Neural cell (in vitro differentiated cells): ENCODE results near the gene TMEM115. TPM values are rescaled to one million over a fixed set of nuclear protein-coding genes. Genes with fewer than 3 reads are reported as not detected.

Experiments
- H2AFZ ChIP-seq: fragments of 200-600, 300-800 bp; sonication (generic), shearing (Covaris generic); 2 replicates; pipeline ENCODE4 v1.6.0; 2014; ENCODE audit warnings: low read depth, mild to moderate bottlenecking, antibody characterized with exemption, low read length, moderate library complexity
- H3F3A ChIP-seq: fragments of 200-600 bp; shearing (Covaris generic); 2 replicates; pipeline ENCODE4 v1.6.1; 2016; ENCODE audit warnings: mild to moderate bottlenecking, moderate library complexity, mixed read lengths, antibody characterized with exemption, low read length; ENCODE audit not compliant: insufficient read depth, poor library complexity, severe bottlenecking
- H3K27ac ChIP-seq: fragments of 200-600, 300-800 bp; sonication (generic), shearing (Covaris generic); 2 replicates; pipeline ENCODE4 v1.5.1; 2014; ENCODE audit warnings: mild to moderate bottlenecking, low read length, moderate library complexity
- H3K27me3 ChIP-seq: fragments of 300-800, 200-600 bp; sonication (generic), shearing (Covaris generic); 2 replicates; pipeline ENCODE4 v1.6.0; 2014; ENCODE audit warnings: mild to moderate bottlenecking, low read depth, low read length, moderate library complexity; ENCODE audit not compliant: insufficient read depth
- H3K36me3 ChIP-seq: fragments of 300-800, 200-600 bp; sonication (generic), shearing (Covaris generic); 2 replicates; pipeline ENCODE4 v1.5.1; 2014; ENCODE audit warnings: mild to moderate bottlenecking, antibody characterized with exemption, low read length, moderate library complexity; ENCODE audit not compliant: insufficient read depth
- H3K4me2 ChIP-seq: fragments of 300-800, 200-600 bp; sonication (generic), shearing (Covaris generic); 2 replicates; pipeline ENCODE4 v1.6.0; 2014; ENCODE audit warnings: mild to moderate bottlenecking, low read length
- H3K4me3 ChIP-seq: fragments of 300-800, 200-600 bp; sonication (generic), shearing (Covaris generic); 2 replicates; pipeline ENCODE4 v1.5.1; 2014; ENCODE audit warnings: mild to moderate bottlenecking, low read length, moderate library complexity
- H3K79me2 ChIP-seq: fragments of 200-600 bp; shearing (Covaris generic); replicated peaks from 2 replicates; pipeline ENCODE4 v1.6.0; 2014; ENCODE audit warnings: mild to moderate bottlenecking, low read length, moderate library complexity; ENCODE audit not compliant: insufficient read depth
- H3K9ac ChIP-seq: fragments of 300-800, 200-600 bp; sonication (generic), shearing (Covaris generic); 2 replicates; pipeline ENCODE4 v1.6.1; 2016; ENCODE audit warnings: mild to moderate bottlenecking, low read length, mixed read lengths
- H3K9me2 ChIP-seq: fragments of 200-600 bp; shearing (Covaris generic); 2 replicates; pipeline ENCODE4 v1.6.1; 2016; ENCODE audit warnings: mild to moderate bottlenecking, low read length, mixed read lengths; ENCODE audit not compliant: insufficient read depth
- H3K9me3 ChIP-seq: fragments of 200-600, 300-800 bp; sonication (generic), shearing (Covaris generic); 2 replicates; pipeline ENCODE4 v1.6.1; 2016; ENCODE audit warnings: mild to moderate bottlenecking, mixed run types, low read length, moderate library complexity, mixed read lengths
- H4K20me1 ChIP-seq: fragments of 200-600 bp; shearing (Covaris generic); 2 replicates; pipeline ENCODE4 v1.6.1; 2016; ENCODE audit warnings: mild to moderate bottlenecking, mixed run types; ENCODE audit not compliant: insufficient read depth
- CTCF ChIP-seq: fragments of 450-650 bp; IDR thresholded peaks from 2 replicates; pipeline ENCODE4 v1.5.1; 2014; ENCODE audit warnings: antibody characterized with exemption, mild to moderate bottlenecking, moderate library complexity; ENCODE audit not compliant: poor library complexity, severe bottlenecking
- EP300 ChIP-seq: fragments of 450-650 bp; conservative IDR thresholded peaks from 2 replicates; pipeline ENCODE4 v1.6.1; 2014; ENCODE audit warnings: antibody characterized with exemption, mild to moderate bottlenecking, moderate library complexity; ENCODE audit not compliant: poor library complexity, severe bottlenecking
- EZH2 ChIP-seq: fragments of 200-600, 300-800 bp; shearing (Covaris generic), sonication (generic); IDR thresholded peaks from 2 replicates; pipeline ENCODE4 v1.6.1; 2014; ENCODE audit warnings: antibody characterized with exemption, low read length, borderline replicate concordance, mild to moderate bottlenecking; ENCODE audit not compliant: insufficient read depth, poor library complexity, severe bottlenecking
- MXI1 ChIP-seq: fragments of 450-650 bp; conservative IDR thresholded peaks from 2 replicates; pipeline ENCODE4 v1.6.1; 2014; ENCODE audit warnings: antibody characterized with exemption, mild to moderate bottlenecking; ENCODE audit not compliant: poor library complexity, severe bottlenecking
- POLR2AphosphoS5 ChIP-seq: IDR thresholded peaks from 2 replicates; pipeline ENCODE4 v1.6.1; 2012
- RAD21 ChIP-seq: fragments of 450-650 bp; conservative IDR thresholded peaks from 2 replicates; pipeline ENCODE4 v1.6.1; 2014; ENCODE audit warnings: antibody characterized with exemption, mild to moderate bottlenecking, moderate library complexity
- REST ChIP-seq: IDR thresholded peaks from 2 replicates; pipeline ENCODE4 v1.6.1; 2012; ENCODE audit warnings: borderline replicate concordance
- SMC3 ChIP-seq: fragments of 450-650 bp; conservative IDR thresholded peaks from 2 replicates; pipeline ENCODE4 v1.6.1; 2014; ENCODE audit warnings: antibody characterized with exemption, mild to moderate bottlenecking, moderate library complexity; ENCODE audit not compliant: poor library complexity
- TAF1 ChIP-seq: IDR thresholded peaks from 2 replicates; pipeline ENCODE4 v1.6.1; 2012; ENCODE audit warnings: low read depth
- polyA plus RNA-seq: library from polyadenylated mRNA; depleted of rRNA; stranded (reverse); fragments of >200 nt; gene quantifications from 2 replicates; pipeline ENCODE4 v1.2.3, GENCODE V29; 2014

The TMEM115 gene
- polyA plus RNA-seq, 1 donor from 2014 or later: 17.8 TPM

- Histone ChIP-seq H3K9me2 (no peaks in the 10 kb centered on the region), H3K36me3 (no peaks in the 10 kb centered on the region), H3K9me3 (no peaks in the 10 kb centered on the region), H3K4me3 (no peak overlapping the region), H3K4me2 (no peak overlapping the region), H3K79me2 (peaks cover 19% of the 10 kb centered on the region), H2AFZ (no peak overlapping the region), H3K9ac (no peak overlapping the region), H3K27ac (no peak overlapping the region), H3F3A (no peaks in the 10 kb centered on the region), H4K20me1 (no peaks in the 10 kb centered on the region), H3K27me3 (peaks cover 33% of the 10 kb centered on the region)
- TF ChIP-seq MXI1 (no peak), CTCF (no peak), POLR2AphosphoS5 (no peak), REST (no peak), SMC3 (no peak), EP300 (no peak), EZH2 (no peak), TAF1 (no peak), RAD21 (no peak)
Observed at GRCh38 chr3:50339485-50340146, 19.7 kb downstream of the TMEM115 start.

- H3K9ac ChIP-seq: no peak overlapping the region
- H3K27me3 ChIP-seq: peaks cover 32% of the 10 kb centered on the region
- H3K9me2 ChIP-seq: no peaks in the 10 kb centered on the region
- no peak overlapping the region for H3K27ac ChIP-seq
- TF ChIP-seq EP300 (no peak), RAD21 (no peak), TAF1 (no peak), SMC3 (no peak), CTCF (no peak), MXI1 (no peak)
- H3K36me3 ChIP-seq: no peaks in the 10 kb centered on the region
- no peaks in the 10 kb centered on the region for H3F3A ChIP-seq
- H3K4me3 ChIP-seq: no peak overlapping the region
- no peak overlapping the region for H3K4me2 ChIP-seq
- H2AFZ ChIP-seq: no peak overlapping the region
- H3K9me3 ChIP-seq: no peaks in the 10 kb centered on the region
- no peaks in the 10 kb centered on the region for H4K20me1 ChIP-seq
- peaks cover 24% of the 10 kb centered on the region for H3K79me2 ChIP-seq
Observed at GRCh38 chr3:50338965-50339364, 20.4 kb downstream of the TMEM115 start.
